H1 (cell line): ENCODE measurements around the gene ENDOD1. TPM values are rescaled to one million over a fixed set of nuclear protein-coding genes. Genes with fewer than 3 reads are reported as not detected.

Experiments used
- CTCF ChIA-PET: fragments of 300-600 bp; sonication (Branson Sonifier 250); formaldehyde crosslinking; loops from one replicate; lab custom pipeline; 2021; ENCODE audit not compliant: partially characterized antibody; lab: Charles Lee
- POLR2A ChIA-PET: fragments of 300-600 bp; sonication (Branson Sonifier 250); formaldehyde crosslinking; loops from one replicate; lab custom pipeline; 2021; ENCODE audit warnings: inconsistent platforms; ENCODE audit not compliant: partially characterized antibody; lab: Charles Lee
- DNase-seq, 2 experiments: peaks; one replicate each; pipeline versions ENCODE4 v3.0.0 to v3.0.0-alpha.2; 2010 to 2022; ENCODE audit warnings: low spot score in 2 of 2, low read depth in 1 of 2, mixed read lengths in 1 of 2
- FAIRE-seq: peaks from 2 replicates; lab custom pipeline; 2011; peaks lifted over from hg19 to GRCh38; lab: Jason Lieb, UNC
- H2AFZ ChIP-seq: 2 replicates; pipeline ENCODE4 v1.8.1; 2012; ENCODE audit warnings: low read length, inconsistent platforms
- H2AK5ac ChIP-seq: 2 replicates; pipeline ENCODE4 v1.6.1; 2013; ENCODE audit warnings: low read depth, low read length
- H2BK120ac ChIP-seq: replicated peaks from 2 replicates; pipeline ENCODE3; 2013; ENCODE audit warnings: low read depth, low read length, inconsistent platforms
- H2BK12ac ChIP-seq: 2 replicates; pipeline ENCODE4 v1.6.1; 2013; ENCODE audit warnings: low read depth, low read length
- H2BK15ac ChIP-seq: 2 replicates; pipeline ENCODE4 v1.6.1; 2013; ENCODE audit warnings: low read length
- H2BK20ac ChIP-seq: 2 replicates; pipeline ENCODE4 v1.6.1; 2013; ENCODE audit warnings: low read length
- H2BK5ac ChIP-seq: 2 replicates; pipeline ENCODE4 v1.6.1; 2013; ENCODE audit warnings: low read depth, low read length
- H3K14ac ChIP-seq: 2 replicates; pipeline ENCODE4 v1.6.1; 2013; ENCODE audit warnings: inconsistent platforms; ENCODE audit not compliant: insufficient read length
- H3K18ac ChIP-seq: 2 replicates; pipeline ENCODE4 v1.6.1; 2013; ENCODE audit warnings: low read length; ENCODE audit errors: extremely low read depth
- H3K23ac ChIP-seq: 2 replicates; pipeline ENCODE4 v1.6.1; 2013; ENCODE audit warnings: inconsistent platforms; ENCODE audit not compliant: insufficient read length
- H3K23me2 ChIP-seq: 2 replicates; pipeline ENCODE4 v1.6.1; 2013; ENCODE audit warnings: low read depth, low read length
- H3K27ac ChIP-seq: 2 replicates; pipeline ENCODE4 v1.6.1; 2011; ENCODE audit warnings: low read depth, low read length, inconsistent platforms
- H3K27me3 ChIP-seq, 4 experiments: replicated peaks in 1 of 4; 1 replicate in 1 of 4; 2 replicates in 3 of 4; pipeline versions ENCODE4 v1.6.1 to v1.8.1; 2011 to 2013; ENCODE audit warnings: low read length in 3 of 4, mild to moderate bottlenecking in 3 of 4, inconsistent platforms in 2 of 4, mixed read lengths in 2 of 4, moderate library complexity in 1 of 4; ENCODE audit not compliant: control insufficient read depth in 3 of 4, insufficient read depth in 3 of 4; ENCODE audit errors: extremely low read depth in 1 of 4
- H3K36me3 ChIP-seq, 4 experiments: 2 replicates each; pipeline versions ENCODE4 v1.6.1 to v1.8.1; 2011 to 2013; ENCODE audit warnings: mild to moderate bottlenecking in 4 of 4, low read length in 3 of 4, moderate library complexity in 2 of 4, control low read depth in 1 of 4, inconsistent platforms in 1 of 4; ENCODE audit not compliant: insufficient read depth in 4 of 4, control insufficient read depth in 2 of 4
- H3K4ac ChIP-seq: replicated peaks from 2 replicates; pipeline ENCODE3; 2013; ENCODE audit warnings: low read length, low read depth, mixed read lengths, inconsistent platforms; ENCODE audit not compliant: insufficient read length
- H3K4me1 ChIP-seq, 4 experiments: replicated peaks in 1 of 4; 1 replicate in 1 of 4; 2 replicates in 3 of 4; pipeline versions ENCODE4 v1.6.1 to v1.8.1; 2011 to 2013; ENCODE audit warnings: low read length in 3 of 4, inconsistent platforms in 2 of 4, mixed read lengths in 1 of 4; ENCODE audit not compliant: insufficient read depth in 4 of 4, control insufficient read depth in 3 of 4
- H3K4me2 ChIP-seq, 2 experiments: 2 replicates each; pipeline versions ENCODE4 v1.6.1 to v1.8.1; 2011 to 2013; ENCODE audit warnings: low read depth in 2 of 2, low read length in 2 of 2, control low read depth in 1 of 2, inconsistent platforms in 1 of 2, mild to moderate bottlenecking in 1 of 2; ENCODE audit not compliant: insufficient read depth in 1 of 2
- H3K4me3 ChIP-seq, 4 experiments: fragments of 200-600, 300-600 bp in 1 of 4; sonication (generic), shearing (Covaris generic), sonication (Bioruptor Twin) in 1 of 4; 2 replicates each; pipeline versions ENCODE4 v1.5.1 to v1.8.1; 2011 to 2016; ENCODE audit warnings: low read length in 4 of 4, low read depth in 3 of 4, control low read depth in 2 of 4, inconsistent platforms in 2 of 4, mild to moderate bottlenecking in 2 of 4, mixed read lengths in 1 of 4, moderate library complexity in 1 of 4; ENCODE audit not compliant: insufficient read depth in 2 of 4; ENCODE audit errors: extremely low read depth in 1 of 4
- H3K56ac ChIP-seq: replicated peaks from 2 replicates; pipeline ENCODE3; 2013; ENCODE audit warnings: low read depth, mild to moderate bottlenecking, mixed read lengths, low read length, inconsistent platforms; ENCODE audit not compliant: insufficient read length
- H3K79me1 ChIP-seq: 2 replicates; pipeline ENCODE4 v1.6.1; 2013; ENCODE audit warnings: low read depth, low read length, control low read depth
- H3K79me2 ChIP-seq, 2 experiments: 2 replicates each; pipeline versions ENCODE4 v1.6.1 to v1.8.1; 2012 to 2013; ENCODE audit warnings: low read length in 2 of 2, mild to moderate bottlenecking in 2 of 2, inconsistent platforms in 1 of 2; ENCODE audit not compliant: insufficient read depth in 2 of 2, control insufficient read depth in 1 of 2
- H3K9ac ChIP-seq, 4 experiments: replicated peaks in 1 of 4; 1 replicate in 1 of 4; 2 replicates in 3 of 4; pipeline versions ENCODE4 v1.6.1 to v1.8.1; 2011 to 2013; ENCODE audit warnings: low read depth in 3 of 4, low read length in 3 of 4, control low read depth in 2 of 4, mild to moderate bottlenecking in 2 of 4, moderate library complexity in 2 of 4, inconsistent platforms in 1 of 4; ENCODE audit errors: extremely low read depth in 1 of 4
- H3K9me3 ChIP-seq, 2 experiments: 2 replicates each; pipeline versions ENCODE4 v1.6.1 to v1.8.1; 2012 to 2013; ENCODE audit warnings: mild to moderate bottlenecking in 2 of 2, moderate library complexity in 2 of 2, control low read depth in 1 of 2, inconsistent platforms in 1 of 2, low read depth in 1 of 2, low read length in 1 of 2, mixed read lengths in 1 of 2; ENCODE audit not compliant: insufficient read depth in 2 of 2
- H4K20me1 ChIP-seq, 2 experiments: replicated peaks in 1 of 2; 2 replicates each; pipeline versions ENCODE3 to v1.8.1; 2011 to 2013; ENCODE audit warnings: inconsistent platforms in 2 of 2, low read length in 2 of 2, mild to moderate bottlenecking in 1 of 2; ENCODE audit not compliant: insufficient read depth in 2 of 2, control insufficient read depth in 1 of 2
- H4K5ac ChIP-seq: 2 replicates; pipeline ENCODE4 v1.6.1; 2013; ENCODE audit warnings: low read length, low read depth, mixed read lengths, inconsistent platforms; ENCODE audit not compliant: insufficient read length
- H4K8ac ChIP-seq: 2 replicates; pipeline ENCODE4 v1.8.0; 2013; ENCODE audit warnings: mild to moderate bottlenecking, moderate library complexity, low read length, inconsistent platforms; ENCODE audit not compliant: insufficient read depth; ENCODE audit errors: extremely low read depth
- H4K91ac ChIP-seq: replicated peaks from 2 replicates; pipeline ENCODE3; 2013; ENCODE audit warnings: low read length, mixed read lengths, inconsistent platforms; ENCODE audit not compliant: insufficient read length
- ASH2L ChIP-seq: fragments of 200-600, 300-600 bp; sonication (generic); IDR thresholded peaks from one replicate; pipeline ENCODE4 v1.7.1; 2017; ENCODE audit warnings: low read length
- CBX8 ChIP-seq: fragments of 300-800, 300-1000 bp; sonication (generic); IDR thresholded peaks from 2 replicates; pipeline ENCODE4 v1.7.1; 2016; ENCODE audit warnings: low read depth, low read length, borderline replicate concordance
- JUND ChIP-seq: IDR thresholded peaks from 2 replicates; pipeline ENCODE4 v1.6.1; 2011; ENCODE audit warnings: mild to moderate bottlenecking, improper control_type of control experiment, low read length
- TBP ChIP-seq: IDR thresholded peaks from 2 replicates; pipeline ENCODE4 v1.6.1; 2011; ENCODE audit warnings: low read depth, low read length, improper control_type of control experiment
- WGBS, 2 experiments: shearing (Covaris generic) in 1 of 2; methylation state at CpG; one replicate each; pipeline versions ENCODE4 v1.1.6 to v1.1.7; 2013 to 2015; ENCODE audit warnings: low lambda C conversion rate in 2 of 2, mixed read lengths in 2 of 2, inconsistent platforms in 1 of 2, low coverage in 1 of 2, missing lambda C conversion rate in 1 of 2; ENCODE audit not compliant: insufficient replicate concordance in 2 of 2, insufficient coverage in 1 of 2, insufficient read length in 1 of 2; ENCODE audit errors: extremely low coverage in 1 of 2, missing lambda C conversion rate in 1 of 2; 5-methylcytosine and 5-hydroxymethylcytosine counted together
- polyA plus RNA-seq, 7 experiments: library from polyadenylated mRNA; depleted of rRNA in 3 of 7; stranded (reverse) in 5 of 7; unstranded in 2 of 7; fragments of >200 nt in 5 of 7; fragments of 200-250 nt in 2 of 7; gene quantifications; 1 replicate in 5 of 7; 2 replicates in 1 of 7; 4 replicates in 1 of 7; pipeline versions ENCODE4 v1.2.1 to v1.2.3, GENCODE V29; 2011 to 2013; ENCODE audit warnings: missing spikeins in 2 of 7, mixed read lengths in 2 of 7
- total RNA-seq: library from RNA; stranded (reverse); fragmentation: NEBNext Ultra II Directional; extraction: Animal tissue kit (Norgen Biotek cat#: 25700); gene quantifications from 2 replicates; pipeline ENCODE4 v1.2.1, GENCODE V29; 2021

Gene ENDOD1
- total and polyA plus RNA-seq, 2 of the 8 experiments (the other 6 are each of a cell fraction or from before 2014, with no cell fraction given), result 1.2 to 2.5 TPM

DNA sequence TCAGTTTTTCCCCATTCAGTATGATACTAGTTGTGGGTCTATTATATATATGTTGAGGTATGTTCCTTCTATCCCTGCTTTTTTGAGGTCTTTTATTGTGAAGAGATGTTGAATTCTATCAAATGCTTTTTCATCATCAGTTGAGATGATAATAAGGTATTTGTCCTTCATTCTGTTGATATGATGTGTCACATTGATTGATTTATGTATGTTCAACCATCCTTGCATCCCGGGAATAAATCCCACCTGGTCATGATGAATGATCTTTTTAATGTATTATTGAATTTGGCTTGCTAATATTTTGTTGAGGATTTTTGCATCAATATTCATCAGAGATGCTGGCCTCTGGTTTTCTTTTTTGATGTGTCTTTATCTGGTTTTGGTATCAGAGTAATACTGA, 26.0 kb downstream of the ENDOD1 start:
- no peak overlapping the region for H2AFZ ChIP-seq

More for the DNA sequence above, 26.0 kb downstream of the ENDOD1 start:
- H2BK20ac ChIP-seq, result no peak overlapping the region
- H2BK120ac ChIP-seq, result no peak overlapping the region
- H3K4me3 ChIP-seq, result no peak overlapping the region
- no peaks in the 10 kb centered on the region for H3K9me3 ChIP-seq
- H2BK5ac ChIP-seq, result no peak overlapping the region
- 79% methylated on average over 1 of the region's 1 CpG; no CpG with 5 or more reads in 1 of the 2 experiments for WGBS, 2 experiments
- no peak overlapping the region for H3K27ac ChIP-seq
- no peak overlapping the region for H3K23ac ChIP-seq
- H3K79me1 ChIP-seq, result no peaks in the 10 kb centered on the region
- no peak overlapping the region for H3K18ac ChIP-seq
- no peak overlapping the region for H3K14ac ChIP-seq
- H2BK15ac ChIP-seq, result no peak overlapping the region
- no peak overlapping the region for H2BK12ac ChIP-seq
- no peak overlapping the region for H4K8ac ChIP-seq
- no peaks in the 10 kb centered on the region for H3K23me2 ChIP-seq
- no peaks in the 10 kb centered on the region for H3K36me3 ChIP-seq
- no peaks in the 10 kb centered on the region for H3K79me2 ChIP-seq
- H4K5ac ChIP-seq, result no peak overlapping the region
- DNase-seq (no peak), FAIRE-seq (no peak)
- no peak overlapping the region for H4K91ac ChIP-seq
- H3K56ac ChIP-seq, result no peak overlapping the region
- H4K20me1 ChIP-seq, result peaks cover 0 to under 1% of the 10 kb centered on the region in 2 experiments
- CTCF ChIA-PET, result no interaction called here
- H3K9ac ChIP-seq, result no peak overlapping the region
- no peak for TF ChIP-seq CBX8
- no peak for TF ChIP-seq TBP
- TF ChIP-seq ASH2L, result no peak
- no peak for TF ChIP-seq JUND
- no peaks in the 10 kb centered on the region for H3K4me1 ChIP-seq
- H2AK5ac ChIP-seq, result no peak overlapping the region
- H3K4me2 ChIP-seq, result no peak overlapping the region
- no peaks in the 10 kb centered on the region for H3K27me3 ChIP-seq
- POLR2A ChIA-PET, result no interaction called here
- no peak overlapping the region for H3K4ac ChIP-seq
